GM18858 (cell line): ENCODE data around the gene AP1B1.
"Not testable (repeated sequence)": the region's sequence is repeated elsewhere in the genome, so short reads cannot be mapped to it uniquely, and the experiment has no call there.

ENCODE experiments used
- ATAC-seq: cut with Tn5 transposase; IDR thresholded peaks from one replicate; pipeline ENCODE4 v1.9.1; 2021; ENCODE audit not compliant: unreplicated experiment

AP1B1 gene

DNA sequence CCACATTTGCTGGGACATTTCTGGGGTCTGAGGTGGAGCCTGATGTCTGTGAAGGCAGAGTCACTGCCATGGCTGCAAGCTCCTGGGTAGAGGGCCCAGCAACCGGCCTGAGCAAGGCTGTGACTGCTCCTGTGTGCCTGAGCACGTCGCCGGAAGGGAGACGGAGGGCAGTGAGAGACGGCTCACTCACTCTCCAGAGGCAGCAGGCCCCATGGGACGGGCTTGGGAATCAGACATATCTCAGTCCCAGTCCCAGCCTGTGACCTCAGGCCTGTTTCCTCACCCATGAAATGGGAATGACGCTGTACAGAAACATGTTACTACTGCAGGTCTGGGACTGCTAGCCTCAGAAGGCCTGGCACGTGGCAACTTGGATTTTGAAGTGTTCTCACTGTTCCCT, 36.5 kb downstream of the AP1B1 start:
- no peak for ATAC-seq

DNA sequence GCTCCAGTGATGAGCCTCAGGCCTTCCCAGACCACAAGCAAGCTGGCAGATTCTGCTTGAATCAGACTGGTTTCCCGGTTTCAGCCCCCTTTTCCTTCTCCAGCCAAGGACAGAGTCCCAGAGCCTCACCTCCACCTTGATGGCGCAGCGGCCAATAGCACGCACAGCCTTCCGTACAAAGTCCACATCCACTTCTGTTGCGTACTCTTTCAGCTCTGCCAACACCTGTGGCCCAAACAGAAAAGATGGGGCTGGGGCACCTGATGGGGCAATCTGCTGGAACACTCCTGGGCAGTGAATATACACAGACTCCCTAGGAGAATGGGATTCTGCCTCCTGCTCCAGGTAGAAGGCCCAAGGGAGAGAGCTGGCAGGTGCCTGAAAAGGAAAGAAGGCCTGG, 37.3 kb downstream of the AP1B1 start:
- no peak for ATAC-seq

GRCh38 chr22:29348956-29349355, 39.4 kb downstream of the AP1B1 start:
- ATAC-seq, result no peak

- ATAC-seq, result no peak
These were observed 40.3 kb downstream of the AP1B1 start for GRCh38 chr22:29348041-29348440.

- no peak for ATAC-seq
These were observed 41.7 kb downstream of the AP1B1 start for GRCh38 chr22:29346659-29347058.

DNA sequence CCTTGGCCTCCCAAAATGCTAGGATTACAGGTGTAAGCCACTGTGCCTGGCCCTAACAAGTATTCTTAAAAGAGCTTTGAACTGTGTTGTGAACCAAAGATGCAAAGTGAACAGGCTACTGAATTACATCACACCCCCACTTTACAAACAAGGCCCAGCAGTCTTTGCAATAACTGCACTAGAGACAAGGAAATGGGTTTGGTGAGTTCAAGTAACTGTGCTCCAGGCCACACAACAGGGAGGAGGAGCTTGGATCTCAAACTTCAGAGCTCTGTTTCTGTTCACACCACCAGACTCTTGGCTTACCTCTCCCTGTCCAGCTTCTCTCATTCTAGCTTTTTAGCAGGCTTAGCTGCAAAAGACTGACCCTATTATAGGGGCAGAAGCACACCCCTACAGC, 42.4 kb downstream of the AP1B1 start:
- no peak for ATAC-seq

DNA sequence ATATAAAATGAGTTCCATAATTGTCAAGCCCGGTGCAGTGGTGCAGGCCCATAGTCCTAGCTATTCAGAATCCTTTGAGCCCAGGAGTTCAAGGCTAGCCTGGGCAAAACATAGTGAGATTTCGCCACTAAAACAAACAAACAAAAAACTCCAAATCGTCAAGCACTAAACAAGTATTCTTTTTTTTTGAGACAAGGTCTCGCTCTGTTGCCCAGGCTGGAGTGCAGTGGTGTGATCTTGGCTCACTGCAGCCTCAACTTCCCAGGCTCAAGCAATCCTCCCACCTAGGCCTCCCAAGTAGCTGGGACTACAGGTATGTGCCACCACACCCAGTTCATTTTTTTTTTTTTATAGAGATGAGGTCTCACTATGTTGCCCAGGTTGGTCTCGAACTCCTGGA, 43.5 kb downstream of the AP1B1 start:
- ATAC-seq, result not testable (repeated sequence)

- ATAC-seq, result no peak
These were observed 44.2 kb downstream of the AP1B1 start for GRCh38 chr22:29344137-29344536.

GRCh38 chr22:29343313-29343805, 45.0 kb downstream of the AP1B1 start:
- ATAC-seq, result no peak

- ATAC-seq, result no peak
These were observed 45.6 kb downstream of the AP1B1 start for GRCh38 chr22:29342577-29343312.

GRCh38 chr22:29342177-29342576, 46.2 kb downstream of the AP1B1 start:
- no peak for ATAC-seq

DNA sequence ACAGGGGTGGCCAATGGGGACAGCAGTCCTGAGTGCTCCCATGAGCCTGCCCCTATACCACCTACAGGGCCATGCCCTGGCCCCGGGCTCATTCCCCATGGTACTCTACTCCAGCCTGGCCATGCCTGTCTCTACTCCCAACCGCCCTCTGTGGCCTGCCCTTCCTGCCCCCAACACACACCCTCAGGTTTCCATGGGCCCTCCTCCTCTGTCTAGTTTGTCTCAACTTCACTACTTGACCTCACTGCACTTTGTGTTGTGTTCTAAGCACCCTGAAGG, 46.6 kb downstream of the AP1B1 start:
- ATAC-seq, result no peak

DNA sequence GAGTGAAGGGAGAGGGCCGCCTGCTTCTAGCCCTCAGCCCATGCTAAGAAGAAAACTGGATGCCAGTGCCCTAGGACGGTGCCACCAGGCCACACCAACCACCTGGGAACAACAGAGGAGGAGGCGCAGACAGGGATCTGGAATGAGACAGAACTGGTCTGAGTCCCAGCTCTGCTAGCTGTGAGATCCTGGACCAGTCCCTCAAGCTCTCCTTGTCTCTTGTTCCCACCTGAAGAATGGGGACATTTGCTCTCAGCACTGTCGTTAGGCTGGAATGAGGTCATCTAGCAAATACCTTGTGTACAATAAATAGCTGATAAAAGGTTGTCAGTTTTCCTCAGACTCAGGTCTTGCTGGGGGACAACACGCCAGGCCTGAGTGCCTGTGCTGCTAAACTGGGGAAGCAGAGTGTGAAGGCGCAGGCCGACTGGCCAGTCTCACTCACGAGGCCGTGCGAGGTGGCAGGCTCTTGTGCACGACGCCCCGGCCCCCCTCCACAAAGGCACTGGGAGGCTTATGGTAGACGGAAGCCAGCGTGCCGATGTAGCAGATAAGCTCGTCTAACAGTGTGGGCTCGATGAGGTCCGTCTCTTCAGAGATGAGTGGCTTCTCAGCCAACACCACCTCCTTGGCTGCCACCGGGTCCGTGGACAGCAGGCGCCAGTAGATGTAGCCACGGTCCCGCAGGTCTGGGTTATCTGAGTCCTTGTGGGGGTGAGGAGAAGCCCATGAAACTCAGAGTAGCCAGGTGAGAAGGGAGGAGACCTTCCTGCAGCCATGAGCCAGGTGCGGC, 47.1 kb downstream of the AP1B1 start:
- ATAC-seq, result no peak

DNA sequence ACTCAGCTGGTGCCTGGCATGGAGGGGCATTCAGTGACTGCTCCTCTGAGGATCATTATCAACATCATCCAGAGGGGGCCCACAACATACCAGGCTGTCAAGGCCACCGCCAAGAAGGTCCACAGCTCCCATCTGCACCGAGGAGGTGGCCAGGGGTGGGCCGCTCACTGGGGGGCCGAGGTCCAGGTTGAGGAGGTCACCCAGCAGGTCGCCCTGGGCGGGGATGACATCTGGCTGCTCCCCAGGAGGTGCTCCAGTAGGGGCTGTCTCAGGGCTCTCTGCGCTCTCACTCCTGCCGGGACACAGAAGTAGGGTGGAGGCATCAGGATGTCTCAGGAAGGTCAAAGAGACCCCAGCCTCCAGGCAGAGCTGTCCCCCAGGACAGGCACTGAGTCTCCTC, 47.8 kb downstream of the AP1B1 start:
- ATAC-seq, result no peak

DNA sequence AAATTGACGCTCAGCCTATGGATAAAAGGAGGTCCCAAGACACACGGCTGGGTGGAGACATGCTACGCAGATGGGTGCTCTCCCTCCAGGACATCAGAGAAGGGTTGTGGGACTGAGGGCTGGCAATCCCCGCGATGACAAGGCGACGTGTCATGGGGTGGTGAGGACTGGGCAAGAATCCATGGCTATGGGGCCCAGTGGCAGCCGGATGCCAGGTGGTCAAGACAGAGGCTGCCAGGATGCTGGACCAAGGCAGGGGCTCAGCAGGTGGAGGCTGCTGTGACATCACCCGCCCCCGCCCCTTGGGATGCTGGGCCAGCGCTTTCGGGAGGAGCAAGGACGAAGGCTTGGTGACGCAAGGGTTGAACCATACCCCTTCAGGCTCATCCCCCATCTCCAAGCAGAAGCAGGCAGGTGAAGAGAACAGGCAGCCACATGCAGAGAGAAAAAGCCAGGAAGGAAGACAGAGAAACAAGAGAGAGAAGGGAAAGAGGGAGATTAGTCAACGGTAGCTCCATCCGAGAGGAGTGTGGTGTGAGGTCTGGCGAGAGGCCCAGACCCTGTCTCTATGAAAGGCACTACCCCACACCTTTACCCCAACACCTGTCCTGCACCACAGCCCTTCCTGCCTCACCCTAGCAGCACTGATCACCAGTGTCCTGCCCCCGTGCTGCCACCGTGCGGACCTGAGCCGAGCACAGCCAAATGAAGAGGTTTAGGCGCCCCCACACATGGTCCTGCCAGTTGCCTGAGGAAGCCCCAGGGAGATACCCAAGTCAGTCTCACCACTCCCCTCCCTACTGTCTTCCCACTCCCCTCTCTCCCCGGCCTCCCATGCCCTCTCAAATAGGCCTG, 48.8 kb downstream of the AP1B1 start:
- no peak for ATAC-seq

DNA sequence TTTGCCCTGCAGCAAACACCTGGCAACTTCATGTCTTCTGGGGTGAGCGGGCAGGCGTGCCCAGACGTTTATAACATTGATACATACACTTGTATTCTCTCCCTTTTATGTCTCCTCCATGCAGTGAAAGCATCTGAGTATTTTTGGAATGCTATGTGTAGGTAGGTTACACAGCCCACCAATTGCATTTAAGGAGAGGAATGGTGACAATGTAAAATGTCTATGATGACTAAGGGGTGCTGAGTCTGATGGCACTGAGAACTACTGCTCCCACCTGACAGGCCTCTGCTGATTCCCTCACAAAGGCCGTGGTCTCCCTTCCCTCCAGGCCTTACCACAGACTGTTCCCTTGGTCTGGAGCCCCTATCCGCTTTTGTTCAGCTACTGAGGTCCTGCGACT, 50.0 kb downstream of the AP1B1 start:
- ATAC-seq, result no peak

DNA sequence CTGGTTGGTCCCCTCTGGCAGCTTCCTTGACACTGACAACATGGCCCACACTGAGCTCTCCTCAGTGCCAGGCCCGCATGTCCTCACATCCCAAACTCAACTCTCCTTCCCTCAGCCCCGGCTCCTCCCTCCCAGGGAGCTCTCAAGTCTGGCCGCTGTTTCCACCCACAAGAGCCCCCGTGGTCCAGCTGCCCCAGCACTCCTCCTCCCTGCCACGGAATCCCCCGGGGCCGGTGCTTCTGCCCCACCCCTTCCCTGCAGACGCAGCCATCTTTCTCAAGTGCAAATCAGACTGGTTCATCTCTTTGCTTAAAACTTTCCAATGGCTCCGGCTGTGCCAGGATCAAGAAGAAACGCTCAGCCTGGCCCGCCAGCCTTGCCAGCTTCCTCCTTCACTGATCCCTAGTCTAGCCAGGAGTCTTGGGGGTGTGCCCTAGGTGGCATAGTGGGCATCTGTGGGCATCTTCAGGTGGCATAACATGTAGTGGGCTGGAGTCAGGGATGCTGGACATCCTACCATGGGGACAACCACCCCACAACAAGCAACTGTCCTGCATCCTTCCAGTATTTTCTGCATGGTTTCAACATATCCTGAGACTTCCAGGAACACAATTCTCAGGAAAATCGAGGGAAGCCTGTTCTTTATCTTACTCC, 50.6 kb downstream of the AP1B1 start:
- ATAC-seq, result no peak

- no peak for ATAC-seq
These were observed 51.4 kb downstream of the AP1B1 start for GRCh38 chr22:29336751-29337490.

- ATAC-seq, result no peak
These were observed 52.7 kb downstream of the AP1B1 start for GRCh38 chr22:29335656-29336055.

- no peak for ATAC-seq
These were observed 53.5 kb downstream of the AP1B1 start for GRCh38 chr22:29334696-29335344.
